ENCODE measurements around the gene PLEKHA6.
"Not testable (repeated sequence)": the region's sequence is repeated elsewhere in the genome, so short reads cannot be mapped to it uniquely, and the experiment has no call there.

PLEKHA6 gene

GRCh38 chr1:204334455-204334854, 25.3 kb downstream of the PLEKHA6 start:
- DNase-seq: no peak

DNA sequence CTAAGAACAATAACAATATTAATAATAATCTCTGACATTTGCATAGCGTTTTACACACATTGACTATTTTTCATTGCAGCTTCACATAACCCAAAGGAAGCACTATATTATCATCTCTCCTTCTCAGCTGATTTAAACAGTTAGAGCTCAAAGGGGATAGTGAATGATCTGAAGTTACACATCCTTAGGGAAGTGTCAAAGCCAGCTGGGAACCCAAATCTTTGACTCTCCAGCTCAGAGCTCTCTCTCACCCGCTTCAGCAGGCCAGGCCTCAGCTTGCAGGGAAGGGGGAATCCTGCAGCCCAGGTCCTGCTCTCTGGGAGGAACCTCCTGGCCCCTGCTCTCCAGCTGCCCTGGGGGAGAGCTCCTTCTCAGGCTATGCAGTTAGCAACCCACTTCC, 26.3 kb downstream of the PLEKHA6 start:
- DNase-seq: no peak

DNA sequence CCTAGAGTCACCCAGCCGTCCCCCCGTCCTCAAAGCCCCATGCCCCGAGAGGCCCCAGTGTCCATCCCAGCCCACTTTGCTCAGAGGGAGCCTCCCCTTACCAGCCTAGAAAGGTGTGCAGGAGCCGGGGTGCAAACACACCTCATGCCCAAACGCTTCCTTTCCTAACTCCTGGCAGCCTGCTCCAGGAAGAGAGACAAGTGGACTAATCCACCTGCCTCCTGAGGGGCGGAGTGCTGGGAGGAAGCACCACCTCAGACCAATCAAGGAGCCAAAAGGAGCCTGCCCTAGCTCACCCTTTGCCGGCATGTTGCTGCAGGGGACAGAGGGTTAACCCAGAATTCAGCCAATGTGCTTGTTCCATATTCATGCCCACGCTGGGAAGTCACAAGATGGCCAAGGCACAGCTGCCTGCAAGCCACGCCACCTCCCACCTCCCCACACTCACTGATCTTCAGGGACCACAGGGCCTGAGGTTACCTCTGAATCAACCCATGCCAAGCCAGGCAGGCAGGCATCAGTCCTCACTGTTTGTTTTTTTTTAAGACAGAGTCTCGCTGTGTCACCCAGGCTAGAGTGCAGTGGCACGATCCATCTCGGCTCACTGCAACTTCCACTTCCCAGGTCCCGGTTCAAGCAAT, 27.8 kb downstream of the PLEKHA6 start:
- DNase-seq: no peak

DNA sequence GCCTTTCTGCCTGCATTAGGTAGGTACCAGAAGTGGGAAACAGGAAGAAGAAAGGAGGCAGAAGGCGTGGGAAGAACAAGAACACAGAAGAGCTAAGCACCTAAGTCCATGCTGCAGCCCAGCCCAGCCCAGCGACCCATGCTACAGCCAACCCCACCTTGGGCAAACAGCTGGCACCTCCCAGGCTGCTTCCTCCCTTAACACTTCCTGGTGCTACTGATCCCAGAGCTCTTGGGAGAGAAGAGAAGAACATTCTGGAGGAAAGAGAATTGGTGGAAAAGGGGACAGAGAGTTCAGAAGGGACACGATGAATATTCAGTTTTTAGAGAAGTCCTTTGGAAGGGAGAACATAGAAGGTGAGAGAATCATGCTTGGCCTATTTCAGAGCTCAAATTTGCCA, 28.5 kb downstream of the PLEKHA6 start:
- no peak for DNase-seq

GRCh38 chr1:204327870-204328269, 31.9 kb downstream of the PLEKHA6 start:
- DNase-seq: not testable (repeated sequence)

GRCh38 chr1:204327359-204327758, 32.4 kb downstream of the PLEKHA6 start:
- no peak for DNase-seq

DNA sequence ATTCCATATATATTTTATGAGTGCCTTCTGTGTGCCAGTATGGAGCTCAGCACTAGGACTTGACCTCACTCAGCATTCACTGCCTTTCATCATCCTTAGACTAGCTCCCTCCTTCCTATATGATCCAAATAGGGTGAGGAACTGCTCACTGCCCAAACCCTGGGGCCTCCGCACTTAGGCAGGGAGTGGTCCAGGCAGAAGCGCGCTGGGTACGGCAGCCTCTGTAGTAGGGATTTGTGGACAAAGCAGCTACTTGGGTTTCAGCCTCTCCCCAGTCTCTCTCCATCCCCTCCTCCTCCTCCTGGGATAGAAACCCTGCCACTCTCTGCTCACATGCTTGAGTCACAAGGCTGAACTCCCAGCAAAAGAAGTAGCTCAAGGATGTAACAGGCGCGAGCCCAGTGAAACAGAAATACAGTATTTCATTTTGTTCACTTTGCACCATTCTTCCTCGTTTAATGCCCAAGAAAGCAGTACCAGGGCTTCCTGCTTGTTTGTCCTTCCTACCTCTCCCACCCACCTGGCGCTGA, 32.9 kb downstream of the PLEKHA6 start:
- DNase-seq: no peak

DNA sequence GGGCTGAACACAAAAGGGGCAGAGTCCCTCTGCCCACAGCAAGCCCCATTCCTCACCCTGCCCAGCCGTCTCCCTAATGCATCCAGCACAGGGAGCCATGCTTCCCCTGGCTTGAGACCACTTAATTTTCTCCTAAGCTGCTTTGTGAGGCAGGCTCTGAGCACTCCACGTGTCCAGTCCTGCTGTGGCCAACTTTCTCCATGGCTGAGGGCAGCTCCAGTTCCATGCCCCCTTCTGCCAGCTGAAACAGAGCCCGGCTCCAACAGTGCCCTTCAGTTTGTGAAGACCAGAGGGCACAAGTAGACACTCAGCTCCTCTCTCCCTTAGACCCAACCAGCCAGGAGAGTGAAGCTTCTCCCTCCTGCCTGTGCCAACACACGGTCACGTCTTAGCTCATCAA, 33.8 kb downstream of the PLEKHA6 start:
- DNase-seq: no peak

DNA sequence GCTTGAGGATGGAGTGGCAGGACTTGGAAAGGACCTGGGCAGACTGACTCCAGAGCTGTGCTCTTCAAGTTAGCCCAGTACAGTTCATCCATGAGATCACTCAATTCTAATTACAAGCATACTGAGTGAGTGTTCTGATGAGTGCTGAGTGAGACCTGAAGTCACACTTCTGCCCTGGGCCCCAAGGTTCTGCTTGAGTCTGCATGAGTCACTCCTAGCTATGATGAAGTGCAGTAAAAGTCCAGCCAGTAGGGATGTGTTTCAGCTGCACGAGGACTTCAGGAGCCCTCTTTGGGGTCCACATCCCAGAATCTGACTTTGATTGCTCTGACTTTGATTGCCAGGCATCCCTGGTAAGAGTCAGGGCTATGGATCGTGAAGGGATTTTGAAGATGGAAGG, 35.8 kb downstream of the PLEKHA6 start:
- DNase-seq: no peak

GRCh38 chr1:204322339-204322868, 37.3 kb downstream of the PLEKHA6 start:
- no peak for DNase-seq

DNA sequence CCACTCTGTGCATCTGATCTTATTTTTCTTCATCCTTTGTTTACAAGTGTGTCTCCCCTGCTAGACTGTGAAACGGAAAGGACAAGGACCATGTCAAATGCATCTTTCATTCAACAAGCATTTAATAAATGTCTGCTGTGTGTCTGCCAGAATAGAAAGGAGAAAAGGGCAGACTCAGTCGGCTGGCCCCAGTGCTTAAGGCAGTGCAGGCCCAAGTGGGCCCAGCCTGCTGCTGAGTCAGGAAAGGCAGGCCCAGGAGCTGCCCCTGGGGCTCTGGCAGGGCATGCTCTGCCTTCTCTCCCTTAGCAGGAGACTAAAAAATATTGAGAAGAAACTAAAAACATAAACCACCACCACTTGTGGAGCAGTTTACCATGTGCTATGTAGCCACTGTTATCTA, 38.1 kb downstream of the PLEKHA6 start:
- no peak for DNase-seq

GRCh38 chr1:204321051-204321450, 38.7 kb downstream of the PLEKHA6 start:
- no peak for DNase-seq

DNA sequence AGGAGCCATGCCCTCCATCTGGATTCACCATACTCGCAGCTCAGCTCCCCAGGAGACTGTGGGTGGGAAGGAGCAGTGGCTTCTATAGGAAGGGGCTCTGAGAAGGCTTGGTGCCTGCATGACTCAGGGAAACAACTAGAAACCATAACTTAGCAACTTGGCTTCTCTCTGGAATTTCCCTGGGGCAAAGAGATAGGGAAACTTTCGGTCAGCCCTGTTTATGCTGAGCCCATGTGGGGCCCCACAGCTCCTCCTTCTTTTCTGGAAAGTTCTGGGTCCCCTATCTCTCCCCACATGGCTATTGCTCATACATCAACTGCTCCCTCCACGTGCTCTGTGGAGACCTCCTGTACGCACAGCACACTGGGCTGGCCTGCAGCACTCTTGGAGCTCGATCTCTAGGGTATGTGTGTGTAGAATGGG, 39.3 kb downstream of the PLEKHA6 start:
- DNase-seq: no peak

GRCh38 chr1:204319462-204319861, 40.3 kb downstream of the PLEKHA6 start:
- no peak for DNase-seq

DNA sequence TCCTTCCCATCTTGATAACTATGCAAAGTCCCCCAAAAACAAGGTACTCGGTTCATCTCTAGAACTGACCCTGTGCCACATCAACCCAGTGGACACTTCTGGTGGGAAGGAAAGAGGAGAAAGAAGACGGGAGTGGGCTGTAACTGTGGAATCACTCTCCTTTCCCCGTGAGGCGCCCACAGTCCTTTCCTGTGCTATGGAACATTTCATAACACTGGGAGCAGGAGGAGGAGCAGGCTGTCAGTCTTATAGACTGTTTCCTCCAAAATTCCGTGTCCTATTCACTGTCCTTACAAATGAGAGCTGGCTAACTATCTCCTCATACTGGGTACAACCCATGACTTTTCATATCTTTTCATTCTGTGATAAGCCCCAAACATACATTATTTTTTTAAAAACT, 40.7 kb downstream of the PLEKHA6 start:
- no peak for DNase-seq

DNA sequence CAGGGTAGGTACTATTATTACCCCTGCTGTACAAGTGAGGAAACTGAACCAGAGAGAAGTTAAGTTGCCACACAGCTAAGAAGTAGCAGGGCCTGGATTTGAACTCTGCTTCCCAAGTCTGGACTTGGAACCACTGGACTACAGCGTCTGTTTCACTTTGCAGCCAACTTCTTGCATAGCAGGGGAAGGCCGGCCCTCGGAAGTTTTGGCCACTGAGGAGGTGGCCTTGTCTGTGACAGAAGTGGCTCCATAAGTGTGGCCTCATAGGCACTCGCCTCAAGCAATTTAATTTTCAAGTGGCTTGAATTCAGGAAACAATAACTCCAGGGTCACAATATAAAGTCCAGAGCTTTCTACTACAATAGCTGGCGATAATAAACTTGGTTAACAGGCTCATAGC, 41.4 kb downstream of the PLEKHA6 start:
- DNase-seq: no peak

- no peak for DNase-seq
These were observed 42.6 kb downstream of the PLEKHA6 start for GRCh38 chr1:204317170-204317569.

DNA sequence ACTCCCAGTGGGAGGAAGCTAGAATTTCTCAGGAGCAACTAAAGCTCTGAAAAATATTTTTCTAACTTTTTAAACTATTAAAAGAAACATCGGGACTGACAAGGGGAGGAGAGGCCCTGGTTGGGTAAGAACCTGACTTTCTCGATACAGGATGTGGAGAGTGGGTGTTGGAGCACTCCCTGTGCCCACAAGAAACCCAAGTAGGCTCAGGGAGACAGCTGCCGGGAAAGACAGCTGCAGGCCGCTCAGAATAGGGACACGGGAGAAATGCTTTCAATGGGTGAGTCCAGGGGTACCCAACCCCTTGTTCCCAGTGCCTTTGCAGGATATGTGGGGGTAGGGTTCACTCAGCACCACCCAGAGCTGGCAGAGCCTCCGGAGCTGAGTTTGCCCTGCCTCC, 43.6 kb downstream of the PLEKHA6 start:
- no peak for DNase-seq

DNA sequence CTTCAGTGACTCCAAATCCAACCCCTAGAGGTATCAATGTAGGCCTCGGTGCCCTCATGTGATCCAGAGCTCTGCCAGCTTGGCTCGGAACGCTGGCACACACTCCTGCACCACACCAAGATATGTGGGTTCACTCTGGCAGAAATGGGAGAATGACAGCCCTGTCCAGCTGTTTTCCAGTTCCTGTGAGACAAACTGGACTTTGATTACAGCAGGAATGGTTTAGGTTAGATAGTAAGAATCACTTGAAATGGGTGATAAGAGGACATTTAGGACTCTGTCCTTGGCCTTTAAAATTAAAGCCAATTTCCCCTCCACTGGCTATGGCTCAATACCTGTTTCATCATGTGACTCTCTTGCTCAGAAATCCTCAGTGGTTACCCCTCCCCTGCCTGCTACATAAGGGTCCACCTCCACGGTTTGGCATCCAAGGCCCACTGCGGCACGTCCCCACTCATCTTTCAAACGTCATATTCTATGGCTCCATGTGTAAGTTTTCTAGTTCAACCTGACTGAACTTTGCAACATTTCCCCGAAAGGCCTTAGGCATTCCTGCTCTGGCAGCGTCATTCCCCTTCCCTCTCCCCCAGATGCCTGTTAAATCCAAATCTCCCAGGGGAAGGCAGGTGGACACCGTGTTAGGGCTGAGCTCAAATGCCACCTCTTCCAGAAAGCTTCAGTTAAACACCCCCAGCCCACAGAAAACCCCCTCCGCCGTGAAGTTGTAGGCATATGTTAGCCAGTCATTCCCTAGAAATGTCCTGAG, 44.7 kb downstream of the PLEKHA6 start:
- no peak for DNase-seq

GRCh38 chr1:204314171-204314892, 45.4 kb downstream of the PLEKHA6 start:
- DNase-seq: no peak

DNA sequence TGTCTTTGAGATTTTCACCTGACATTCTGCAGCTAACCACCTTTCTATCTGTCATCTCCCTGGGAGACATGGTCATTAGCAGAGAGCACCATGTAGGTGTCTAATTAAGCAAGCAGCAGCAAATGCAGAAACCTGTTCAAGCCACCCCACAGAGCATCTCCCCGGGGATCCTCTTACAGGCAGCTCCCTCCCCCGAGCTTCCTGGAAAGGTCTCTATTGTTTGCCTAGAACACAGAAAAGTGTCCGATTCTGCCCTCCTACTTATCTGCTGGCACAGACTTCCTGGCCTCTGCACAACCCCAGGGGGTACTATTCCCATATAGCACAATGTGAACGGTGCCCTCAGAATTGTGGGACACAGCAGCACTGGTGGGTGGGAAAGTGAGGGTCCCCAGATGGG, 46.1 kb downstream of the PLEKHA6 start:
- no peak for DNase-seq

DNA sequence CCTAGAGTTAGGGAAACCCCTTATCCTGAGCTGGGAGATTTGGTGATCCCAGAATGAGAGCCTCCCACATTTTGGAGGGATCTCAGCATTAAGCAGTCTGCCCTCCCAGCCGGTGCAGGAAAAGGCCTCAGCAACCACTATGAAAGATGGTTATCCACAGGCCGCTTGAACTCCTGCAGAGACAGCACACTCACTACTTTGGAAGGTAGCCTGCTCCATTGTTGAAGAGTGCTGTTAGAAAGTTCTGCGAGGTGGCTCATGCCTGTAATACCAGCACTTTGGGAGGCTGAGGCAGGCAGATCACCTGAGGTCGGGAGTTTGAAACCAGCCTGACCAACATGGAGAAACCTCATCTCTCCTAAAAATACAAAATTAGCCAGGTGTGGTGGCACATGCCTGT, 48.8 kb downstream of the PLEKHA6 start:
- DNase-seq: not testable (repeated sequence)

GRCh38 chr1:204308023-204308628, 51.6 kb downstream of the PLEKHA6 start:
- DNase-seq: no peak

All from CD4-positive, alpha-beta T cell treated with Interleukin-4 for 4 hours (primary cell).